Mononuclear cell (primary cell): ENCODE data around the gene ZBED3. TPM values are rescaled to one million over a fixed set of nuclear protein-coding genes. Genes with fewer than 3 reads are reported as not detected.
A peak's percentile ranks its signal among the peaks of the same experiment; 100 is the strongest.
"Not testable (repeated sequence)": the region's sequence is repeated elsewhere in the genome, so short reads cannot be mapped to it uniquely, and the experiment has no call there.

Experiments used
- H3K27me3 ChIP-seq: 2 replicates; pipeline ENCODE4 v1.6.0; 2011; ENCODE audit warnings: low read length, control low read depth; ENCODE audit not compliant: insufficient read depth
- H3K4me1 ChIP-seq: 2 replicates; pipeline ENCODE4 v1.5.1; 2011; ENCODE audit warnings: mild to moderate bottlenecking, low read length, control low read depth; ENCODE audit not compliant: insufficient read depth
- H3K4me3 ChIP-seq: 2 replicates; pipeline ENCODE4 v1.5.1; 2011; ENCODE audit warnings: mild to moderate bottlenecking, low read length, moderate library complexity
- H3K9me3 ChIP-seq: 2 replicates; pipeline ENCODE4 v1.5.1; 2011; ENCODE audit warnings: low read depth, mild to moderate bottlenecking, control low read depth, low read length
- total RNA-seq: library from RNA; depleted of rRNA; stranded (reverse); fragments of >200 nt; gene quantifications from one replicate; pipeline ENCODE4 v1.2.3, GENCODE V29; 2012

Gene ZBED3
- total RNA-seq, 1 donor: 1.9 TPM

GRCh38 chr5:77087484-77088261 lies 588 bp upstream of the ZBED3 start:
- Histone ChIP-seq H3K9me3 (no peaks in the 10 kb centered on the region), H3K4me1 (peaks cover 11% of the 10 kb centered on the region), H3K27me3 (no peaks in the 10 kb centered on the region), H3K4me3 (peak overlapping the region; percentile 71)

- Histone ChIP-seq H3K9me3 (no peaks in the 10 kb centered on the region), H3K4me3 (peak overlapping the region; percentile 71), H3K4me1 (peaks cover 11% of the 10 kb centered on the region), H3K27me3 (no peaks in the 10 kb centered on the region)
These were observed 757 bp downstream of the ZBED3 start for GRCh38 chr5:77086368-77086688.

- H3K9me3 ChIP-seq: no peaks in the 10 kb centered on the region
- no peaks in the 10 kb centered on the region for H3K27me3 ChIP-seq
- H3K4me1 ChIP-seq: peaks cover 10% of the 10 kb centered on the region
- no peak overlapping the region for H3K4me3 ChIP-seq
These were observed 4.0 kb downstream of the ZBED3 start for GRCh38 chr5:77083088-77083487.

- no peaks in the 10 kb centered on the region for H3K27me3 ChIP-seq
- no peaks in the 10 kb centered on the region for H3K9me3 ChIP-seq
- H3K4me3 ChIP-seq: no peak overlapping the region
- peaks cover 6% of the 10 kb centered on the region for H3K4me1 ChIP-seq
These were observed 4.8 kb downstream of the ZBED3 start for GRCh38 chr5:77082280-77082679.

- peaks cover 9% of the 10 kb centered on the region for H3K4me1 ChIP-seq
- no peaks in the 10 kb centered on the region for H3K9me3 ChIP-seq
- H3K27me3 ChIP-seq: no peaks in the 10 kb centered on the region
- no peak overlapping the region for H3K4me3 ChIP-seq
These were observed 6.2 kb downstream of the ZBED3 start for GRCh38 chr5:77080905-77081304.

GRCh38 chr5:77080479-77080878 lies 6.6 kb downstream of the ZBED3 start:
- H3K4me3 ChIP-seq, H3K4me1 ChIP-seq, H3K27me3 ChIP-seq, H3K9me3 ChIP-seq: not testable (repeated sequence)

GRCh38 chr5:77077829-77078176 lies 9.3 kb downstream of the ZBED3 start:
- H3K27me3 ChIP-seq: no peaks in the 10 kb centered on the region
- H3K4me3 ChIP-seq: peak overlapping the region; percentile 43
- peaks cover 9% of the 10 kb centered on the region for H3K4me1 ChIP-seq
- no peaks in the 10 kb centered on the region for H3K9me3 ChIP-seq

- Histone ChIP-seq H3K9me3 (no peaks in the 10 kb centered on the region), H3K4me3 (peak overlapping the region; percentile 43), H3K27me3 (no peaks in the 10 kb centered on the region), H3K4me1 (peaks cover 9% of the 10 kb centered on the region)
These were observed 9.9 kb downstream of the ZBED3 start for GRCh38 chr5:77076961-77077828.

GRCh38 chr5:77074745-77075144 lies 12.3 kb downstream of the ZBED3 start:
- H3K27me3 ChIP-seq: no peaks in the 10 kb centered on the region
- peaks cover 9% of the 10 kb centered on the region for H3K4me1 ChIP-seq
- H3K9me3 ChIP-seq: no peaks in the 10 kb centered on the region
- H3K4me3 ChIP-seq: no peak overlapping the region

GRCh38 chr5:77073667-77074066 lies 13.4 kb downstream of the ZBED3 start:
- Histone ChIP-seq H3K4me3 (no peak overlapping the region), H3K4me1 (peaks cover 9% of the 10 kb centered on the region), H3K27me3 (no peaks in the 10 kb centered on the region), H3K9me3 (no peaks in the 10 kb centered on the region)

GRCh38 chr5:77066823-77067442 lies 20.2 kb downstream of the ZBED3 start:
- no peaks in the 10 kb centered on the region for H3K27me3 ChIP-seq
- peaks cover 21% of the 10 kb centered on the region for H3K4me1 ChIP-seq
- H3K9me3 ChIP-seq: no peaks in the 10 kb centered on the region
- no peak overlapping the region for H3K4me3 ChIP-seq

- Histone ChIP-seq H3K9me3 (no peaks in the 10 kb centered on the region), H3K27me3 (no peaks in the 10 kb centered on the region), H3K4me1 (peaks cover 21% of the 10 kb centered on the region), H3K4me3 (no peak overlapping the region)
These were observed 20.9 kb downstream of the ZBED3 start for GRCh38 chr5:77066184-77066583.

- no peaks in the 10 kb centered on the region for H3K27me3 ChIP-seq
- H3K9me3 ChIP-seq: no peaks in the 10 kb centered on the region
- no peak overlapping the region for H3K4me3 ChIP-seq
- H3K4me1 ChIP-seq: peaks cover 21% of the 10 kb centered on the region
These were observed 21.8 kb downstream of the ZBED3 start for GRCh38 chr5:77065256-77065655.

GRCh38 chr5:77064040-77064439 lies 23.0 kb downstream of the ZBED3 start:
- H3K9me3 ChIP-seq: no peaks in the 10 kb centered on the region
- no peak overlapping the region for H3K4me3 ChIP-seq
- peaks cover 21% of the 10 kb centered on the region for H3K4me1 ChIP-seq
- no peaks in the 10 kb centered on the region for H3K27me3 ChIP-seq

- no peak overlapping the region for H3K4me3 ChIP-seq
- H3K27me3 ChIP-seq: no peaks in the 10 kb centered on the region
- no peaks in the 10 kb centered on the region for H3K4me1 ChIP-seq
- H3K9me3 ChIP-seq: no peaks in the 10 kb centered on the region
These were observed 40.5 kb downstream of the ZBED3 start for GRCh38 chr5:77046416-77047073.
